ENCODE measurements around the gene ARHGEF17.

- TF ChIP-seq CTCF (IDR thresholded peaks at IDR 0.05) (no peak), POLR2A (IDR thresholded peaks at IDR 0.05) (no peak), POLR2AphosphoS5 (IDR thresholded peaks at IDR 0.05) (no peak), EP300 (IDR thresholded peaks at IDR 0.05; ENCODE audit: low read depth) (no peak)
These were observed 36.1 kb downstream of the ARHGEF17 start for GRCh38 chr11:73344191-73344607.

All from transverse colon (tissue), 4 donors.